Measurements from ENCODE around the gene KLHL29.

GRCh38 chr2:23688486-23689130 lies 303.6 kb downstream of the KLHL29 start:
- TF ChIP-seq CTCF (conservative IDR thresholded peaks at IDR 0.05): no peak
- TF ChIP-seq EZH2 (IDR thresholded peaks at IDR 0.05; ENCODE audit: low read depth): no peak
